NK-92 treated with Interleukin-12 subunit alpha and Interleukin-12 subunit beta, amount 100 ng/mL, for 24 hours (cell line): ENCODE measurements around the gene CPEB1.
"Not testable (repeated sequence)": the region's sequence is repeated elsewhere in the genome, so short reads cannot be mapped to it uniquely, and the experiment has no call there.

Source experiments
- DNase-seq: peaks from one replicate; lab custom pipeline; 2025; lab: John Stamatoyannopoulos, UW

The CPEB1 gene

GRCh38 chr15:82545002-82545401 is 102.2 kb downstream of the CPEB1 start:
- DNase-seq, result no peak

- no peak for DNase-seq
These were observed 102.7 kb downstream of the CPEB1 start for GRCh38 chr15:82544431-82544830.

- no peak for DNase-seq
These were observed 104.0 kb downstream of the CPEB1 start for GRCh38 chr15:82543160-82543559.

DNA sequence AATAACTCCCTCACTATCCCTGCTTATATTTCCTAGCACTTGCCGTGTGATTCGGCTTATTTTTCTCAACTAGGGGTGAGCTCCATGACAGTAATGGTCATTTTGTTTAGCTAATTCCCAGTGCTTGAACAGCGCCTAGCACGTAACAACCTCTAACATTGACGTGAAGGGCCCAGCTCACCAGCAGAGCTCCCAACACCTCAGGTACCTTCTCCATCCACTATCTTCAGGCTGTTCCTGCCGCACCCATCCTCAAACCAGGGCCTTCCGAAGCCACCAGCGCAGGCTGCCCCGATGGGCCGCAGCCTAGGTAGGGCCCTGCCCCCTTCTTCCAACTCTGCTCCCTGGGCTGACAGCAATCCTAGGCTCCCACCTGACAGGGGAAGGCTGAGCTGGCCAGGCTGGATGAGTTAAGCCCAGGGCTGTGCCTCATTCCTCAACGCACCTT is 106.2 kb downstream of the CPEB1 start:
- no peak for DNase-seq

GRCh38 chr15:82540055-82540983 is 106.8 kb downstream of the CPEB1 start, which contains the start of gene RPS17:
Gene RPS17, minus strand, starts transcription at chr15:82540457. Its CDS starts 29 bp downstream, at chr15:82540428.
- DNase-seq, result no peak

DNA sequence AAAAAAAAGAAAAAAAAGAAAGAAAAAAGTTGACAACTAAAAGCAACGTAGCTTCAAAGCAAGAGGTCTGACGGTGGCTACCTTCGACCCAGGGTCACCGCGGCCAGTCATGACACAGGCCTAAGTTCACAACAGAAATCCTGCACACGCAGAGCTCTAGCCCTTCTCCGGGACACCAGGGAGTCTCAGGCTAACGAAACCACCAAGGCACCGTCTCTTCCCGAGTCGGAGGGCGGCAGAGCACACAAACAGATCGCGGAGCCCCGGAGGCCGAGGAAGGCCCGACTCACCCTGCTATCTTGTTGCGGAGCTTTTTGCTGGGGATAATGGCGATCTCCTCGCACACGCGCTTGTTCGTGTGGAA is 107.5 kb downstream of the CPEB1 start:
- no peak for DNase-seq

- no peak for DNase-seq
These were observed 108.0 kb downstream of the CPEB1 start for GRCh38 chr15:82538961-82539690.

DNA sequence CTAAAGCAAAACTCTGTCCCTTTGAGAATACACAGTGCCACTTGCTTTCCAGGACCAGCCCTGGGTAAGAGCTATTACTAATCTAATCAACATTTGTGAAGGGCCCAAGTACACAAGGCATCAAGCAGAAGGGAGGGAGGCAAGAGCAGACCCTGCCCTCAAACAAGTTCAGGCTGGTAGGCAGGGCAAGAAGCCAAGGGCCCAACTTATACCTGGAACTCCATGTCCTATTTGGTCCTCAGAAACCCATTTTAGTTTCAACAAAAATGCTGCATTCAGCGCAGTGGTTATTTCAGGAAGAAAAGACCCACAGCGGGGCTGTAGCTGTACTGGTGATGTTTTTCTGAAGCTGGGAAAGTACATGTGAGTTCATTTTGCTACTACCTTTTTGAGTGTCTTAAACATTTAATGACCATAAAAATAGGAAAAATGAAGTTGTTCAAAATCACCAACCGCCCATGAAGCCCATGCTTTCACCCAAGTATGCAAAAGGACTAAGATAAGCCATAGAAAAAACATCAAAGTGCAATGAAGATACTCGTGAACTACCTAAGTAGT is 109.7 kb downstream of the CPEB1 start:
- DNase-seq, result no peak

DNA sequence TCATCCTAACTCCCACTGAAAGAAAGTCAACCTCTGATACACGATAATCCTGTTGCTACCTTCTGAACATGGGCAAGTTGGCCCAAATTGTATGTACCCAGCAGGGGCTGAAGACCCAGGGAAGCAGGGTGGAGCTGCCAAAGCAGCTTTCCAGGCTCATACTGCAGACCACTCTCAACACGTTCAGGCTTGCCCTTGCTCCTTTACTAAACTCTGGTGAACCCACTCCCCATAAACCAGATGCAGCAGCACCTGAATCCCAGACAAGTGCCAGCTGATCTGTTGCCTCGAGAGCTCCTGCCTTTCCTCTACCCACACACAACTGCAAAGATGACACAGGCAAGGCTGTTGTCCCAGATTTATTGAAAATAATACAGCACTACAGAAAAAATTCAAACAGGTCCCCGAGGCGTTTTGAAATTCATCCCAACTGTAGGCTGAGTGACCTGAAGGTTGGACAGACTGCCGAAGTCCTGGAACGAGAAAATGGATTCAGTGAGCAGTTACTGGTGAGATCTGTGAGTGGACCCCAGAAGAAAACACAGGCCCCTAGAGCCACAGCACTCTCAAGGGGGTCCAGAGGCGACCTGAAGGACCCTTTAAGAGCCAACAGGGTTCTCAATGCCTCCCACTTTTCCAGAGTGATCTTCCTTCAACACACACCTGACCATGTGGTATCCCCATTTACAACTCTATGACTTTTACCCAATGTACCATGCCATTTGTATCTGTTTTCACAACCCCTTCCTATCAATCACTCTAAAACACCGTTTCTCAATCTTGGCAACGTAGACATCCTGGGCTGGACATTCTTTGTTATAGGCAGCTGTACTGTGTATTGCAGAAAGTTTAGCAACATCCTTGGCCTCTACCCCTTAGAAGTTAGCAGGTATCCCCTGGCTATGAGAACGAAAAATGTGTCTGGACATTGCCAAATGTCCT is 110.5 kb downstream of the CPEB1 start:
- no peak for DNase-seq

DNA sequence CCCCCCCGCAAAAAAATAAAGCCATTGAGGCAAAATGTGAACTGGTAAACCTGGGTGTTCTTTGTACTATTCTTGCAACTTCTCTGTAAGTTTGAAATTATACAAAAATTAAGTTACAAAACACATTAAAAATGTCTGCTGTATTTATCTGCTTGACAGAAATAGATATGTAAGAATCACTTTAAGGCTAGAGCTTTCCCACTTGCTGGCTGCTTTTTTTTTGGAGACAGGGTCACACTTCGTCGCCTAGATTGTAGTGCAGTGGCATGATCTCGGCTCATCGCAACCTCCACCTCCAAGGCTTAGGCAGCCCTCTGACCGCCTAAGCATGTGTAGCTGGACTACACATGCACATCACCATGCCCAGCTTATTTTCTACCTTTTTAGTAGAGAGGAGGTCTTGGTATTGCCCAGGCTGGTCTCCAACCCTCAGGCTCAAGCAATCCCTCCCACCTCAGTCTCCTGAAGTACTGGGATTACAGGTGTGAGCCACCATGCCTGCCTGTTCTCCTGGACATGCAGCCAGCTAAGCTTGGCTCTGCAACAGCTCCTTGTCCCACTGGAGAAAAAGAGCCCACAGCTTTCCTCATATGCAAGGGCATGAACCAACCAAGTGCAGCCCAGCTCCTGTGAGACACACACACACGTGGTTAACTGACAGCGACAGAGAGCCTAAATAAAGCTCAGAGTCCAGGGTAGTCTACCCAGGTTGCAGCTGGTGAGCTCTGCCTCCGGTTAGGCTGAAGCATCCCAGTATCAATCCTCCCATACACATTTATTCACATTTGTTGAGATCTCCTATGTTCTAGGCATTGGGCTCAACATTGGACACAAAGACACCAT is 111.4 kb downstream of the CPEB1 start:
- DNase-seq, result no peak

DNA sequence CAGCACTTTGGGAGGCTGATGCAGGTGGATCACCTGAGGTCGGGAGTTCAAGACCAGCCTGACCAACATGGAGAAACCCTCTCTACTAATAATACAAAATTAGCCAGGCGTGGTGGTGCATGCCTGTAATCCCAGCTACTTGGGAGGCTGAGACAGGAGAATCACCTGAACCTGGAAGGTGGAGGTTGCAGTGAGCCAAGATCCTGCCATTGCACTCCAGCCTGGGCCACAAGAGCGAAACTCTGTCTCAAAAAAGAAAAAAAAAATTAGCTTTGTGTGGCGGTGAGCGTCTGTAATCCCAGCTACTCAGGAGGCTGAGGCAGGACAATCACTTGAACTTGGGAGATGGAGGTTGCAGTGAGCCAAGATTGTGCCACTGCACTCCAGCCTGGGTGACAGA is 112.0 kb downstream of the CPEB1 start:
- not testable (repeated sequence) for DNase-seq

- not testable (repeated sequence) for DNase-seq
These were observed 112.7 kb downstream of the CPEB1 start for GRCh38 chr15:82534457-82534861.

GRCh38 chr15:82533801-82534200 is 113.4 kb downstream of the CPEB1 start:
- DNase-seq, result no peak

DNA sequence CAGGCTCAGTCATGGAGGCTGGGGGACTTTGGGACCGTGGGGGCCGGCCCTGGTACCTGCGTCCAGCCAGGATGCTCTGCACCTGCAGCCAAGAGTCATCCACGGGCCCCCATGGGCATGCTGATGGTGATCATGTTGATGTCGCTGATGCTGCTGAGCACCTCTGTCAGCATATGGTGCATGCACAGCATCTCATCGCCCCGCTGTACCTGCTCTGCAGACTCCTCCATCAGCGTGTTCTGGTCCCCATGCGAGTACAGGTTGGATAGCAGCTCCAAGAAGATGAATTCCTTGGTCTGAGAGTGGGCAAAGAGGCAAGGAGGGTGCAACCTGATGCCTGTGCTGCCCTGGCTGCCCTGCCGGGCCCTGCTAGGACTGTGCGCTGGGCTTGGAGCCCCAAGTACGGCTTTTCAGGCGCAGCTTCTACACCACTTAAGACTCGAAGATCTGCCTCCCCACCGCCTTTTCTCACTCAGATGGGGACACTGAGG is 114.1 kb downstream of the CPEB1 start:
- DNase-seq, result no peak

GRCh38 chr15:82532383-82532990 is 114.7 kb downstream of the CPEB1 start:
- DNase-seq, result no peak

DNA sequence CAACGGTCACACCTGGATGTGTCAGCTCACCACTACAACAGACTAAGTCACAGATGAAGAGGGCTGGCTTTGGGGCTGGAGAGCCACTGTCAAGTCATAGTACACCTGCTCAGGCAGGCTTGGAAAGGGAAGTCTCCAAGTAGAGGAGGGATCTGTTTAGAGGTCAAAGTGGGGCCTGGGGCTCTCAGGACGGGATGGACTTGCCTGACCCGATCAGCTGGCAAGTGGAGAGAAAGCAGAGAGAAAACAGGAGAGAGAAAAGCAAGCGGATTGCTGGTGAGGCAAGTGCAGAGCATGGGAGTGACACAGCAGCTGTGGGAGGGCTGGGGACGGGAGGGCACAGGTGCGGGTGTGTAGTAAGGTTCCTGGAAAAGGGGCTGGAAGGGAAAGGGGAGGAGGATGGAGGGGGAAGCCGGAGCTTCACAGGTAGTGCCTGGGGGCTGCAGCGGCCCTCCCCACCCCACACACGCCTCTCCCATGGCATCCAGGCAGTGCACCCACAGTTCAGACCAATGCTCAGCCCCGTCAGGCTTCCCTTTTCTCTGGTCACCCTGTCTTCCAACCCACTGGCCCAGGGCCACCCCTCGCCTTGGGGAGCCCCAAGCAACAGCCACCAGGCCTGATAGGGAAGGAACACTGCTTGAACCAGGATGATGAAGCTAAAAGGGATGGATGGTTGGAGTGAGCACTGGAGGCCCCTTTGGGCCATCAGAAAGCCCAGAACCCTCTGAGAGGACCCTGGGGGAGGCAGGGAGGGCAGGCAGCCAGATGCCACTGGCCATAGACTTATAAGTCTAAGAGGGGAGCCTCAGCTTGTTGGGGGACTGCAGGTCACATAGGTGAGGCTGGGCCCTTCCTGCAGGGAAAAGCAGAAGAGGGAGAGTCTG is 115.4 kb downstream of the CPEB1 start:
- DNase-seq, result no peak

- DNase-seq, result no peak
These were observed 116.4 kb downstream of the CPEB1 start for GRCh38 chr15:82530606-82531379.

GRCh38 chr15:82530006-82530405 is 117.2 kb downstream of the CPEB1 start:
- DNase-seq, result no peak
